Measurements from ENCODE around the gene NAXE.
"Not testable (repeated sequence)": the region's sequence is repeated elsewhere in the genome, so short reads cannot be mapped to it uniquely, and the experiment has no call there.

Gene NAXE

DNA sequence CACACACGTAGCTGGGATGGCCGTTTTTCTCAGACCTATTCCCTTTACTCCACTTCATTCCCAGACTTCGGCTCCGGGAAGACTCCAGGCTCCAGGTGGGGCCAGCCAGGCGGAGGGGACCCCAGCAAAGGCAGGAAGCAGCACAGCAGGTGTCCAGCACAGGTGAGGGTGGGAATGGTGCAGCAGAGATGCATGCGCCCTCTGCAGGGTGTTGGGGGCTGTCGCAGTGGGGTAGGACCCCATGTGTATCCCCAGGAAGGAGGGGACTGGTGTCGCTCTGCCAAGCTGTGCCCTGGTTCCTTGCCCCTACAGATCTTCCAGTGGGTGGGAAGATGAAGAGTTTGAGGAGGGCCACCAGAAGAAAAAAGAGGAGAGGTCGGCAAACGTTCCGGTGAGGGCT, 6.8 kb upstream of the NAXE start:
- H3K4me2 ChIP-seq (ENCODE audit: low read length): peak overlapping the region; percentile 17; the same call in 1 of the 2 replicates
- H3K79me2 ChIP-seq (ENCODE audit: control insufficient read depth, low read length): no peaks in the 10 kb centered on the region
- no peaks in the 10 kb centered on the region for H3K27me3 ChIP-seq (ENCODE audit: control insufficient read depth, low read length)
- H3K9me3 ChIP-seq (ENCODE audit: control insufficient read depth, insufficient read depth, low read length): no peaks in the 10 kb centered on the region
- H3K36me3 ChIP-seq (ENCODE audit: control insufficient read depth, low read length): no peaks in the 10 kb centered on the region
- H3K27ac ChIP-seq (ENCODE audit: low read depth, low read length): no peak overlapping the region
- H3K4me1 ChIP-seq (ENCODE audit: control insufficient read depth, low read length): peaks cover 30% of the 10 kb centered on the region
- H3K9me2 ChIP-seq (replicated peaks; ENCODE audit: control insufficient read depth, low read length): no peaks in the 10 kb centered on the region
- H3K4me3 ChIP-seq (ENCODE audit: low read length): no peak overlapping the region
- H4K20me1 ChIP-seq (ENCODE audit: control insufficient read depth, insufficient read depth, low read depth, low read length): no peaks in the 10 kb centered on the region
- TF ChIP-seq CTCF (IDR thresholded peaks at IDR 0.05; ENCODE audit: low read depth, low read length, poor library complexity, severe bottlenecking): peak; percentile 92
- no peak for TF ChIP-seq EZH2phosphoT487 (IDR thresholded peaks at IDR 0.05; ENCODE audit: borderline replicate concordance, low read length)
- 0 out of 2 replicates have a peak, but pooled peaks cover 2% of the 10 kb centered on the region for H3F3A ChIP-seq (ENCODE audit: control insufficient read depth, insufficient read depth)

DNA sequence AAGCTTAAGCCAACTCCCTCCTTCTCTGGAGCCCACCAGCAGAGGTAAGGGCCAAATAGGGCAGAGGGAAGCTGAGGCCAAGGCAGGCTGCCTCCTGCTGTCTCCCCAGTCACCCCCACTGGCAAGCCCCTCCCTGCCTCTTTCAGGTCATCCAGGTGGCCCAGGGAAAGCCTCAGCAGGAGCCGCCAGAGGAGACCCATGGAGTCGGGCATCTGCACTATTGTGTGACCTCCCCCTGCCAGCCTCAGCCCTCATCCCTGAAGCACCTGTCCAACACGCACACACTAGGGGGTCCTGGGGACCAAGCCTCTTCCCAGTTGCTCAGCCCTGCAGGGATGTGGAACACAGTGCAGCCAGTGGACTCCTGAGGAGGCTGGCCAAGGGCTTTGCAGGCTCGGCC, 5.3 kb upstream of the NAXE start:
- H3K27me3 ChIP-seq (ENCODE audit: control insufficient read depth, low read length): no peaks in the 10 kb centered on the region
- no peak overlapping the region for H3K4me2 ChIP-seq (ENCODE audit: low read length)
- peaks cover 2% of the 10 kb centered on the region for H3K79me2 ChIP-seq (ENCODE audit: control insufficient read depth, low read length)
- H3K9me3 ChIP-seq (ENCODE audit: control insufficient read depth, insufficient read depth, low read length): no peaks in the 10 kb centered on the region
- no peak overlapping the region for H3K4me3 ChIP-seq (ENCODE audit: low read length)
- no peak overlapping the region for H3K27ac ChIP-seq (ENCODE audit: low read depth, low read length)
- no peaks in the 10 kb centered on the region for H4K20me1 ChIP-seq (ENCODE audit: control insufficient read depth, insufficient read depth, low read depth, low read length)
- peaks cover 38% of the 10 kb centered on the region for H3K4me1 ChIP-seq (ENCODE audit: control insufficient read depth, low read length)
- no peaks in the 10 kb centered on the region for H3K36me3 ChIP-seq (ENCODE audit: control insufficient read depth, low read length)
- H3F3A ChIP-seq (ENCODE audit: control insufficient read depth, insufficient read depth): 0 out of 2 replicates have a peak, but pooled peaks cover 2% of the 10 kb centered on the region
- TF ChIP-seq EZH2phosphoT487 (IDR thresholded peaks at IDR 0.05; ENCODE audit: borderline replicate concordance, low read length) (no peak), CTCF (IDR thresholded peaks at IDR 0.05; ENCODE audit: low read depth, low read length, poor library complexity, severe bottlenecking) (no peak)
- H3K9me2 ChIP-seq (replicated peaks; ENCODE audit: control insufficient read depth, low read length): no peaks in the 10 kb centered on the region

DNA sequence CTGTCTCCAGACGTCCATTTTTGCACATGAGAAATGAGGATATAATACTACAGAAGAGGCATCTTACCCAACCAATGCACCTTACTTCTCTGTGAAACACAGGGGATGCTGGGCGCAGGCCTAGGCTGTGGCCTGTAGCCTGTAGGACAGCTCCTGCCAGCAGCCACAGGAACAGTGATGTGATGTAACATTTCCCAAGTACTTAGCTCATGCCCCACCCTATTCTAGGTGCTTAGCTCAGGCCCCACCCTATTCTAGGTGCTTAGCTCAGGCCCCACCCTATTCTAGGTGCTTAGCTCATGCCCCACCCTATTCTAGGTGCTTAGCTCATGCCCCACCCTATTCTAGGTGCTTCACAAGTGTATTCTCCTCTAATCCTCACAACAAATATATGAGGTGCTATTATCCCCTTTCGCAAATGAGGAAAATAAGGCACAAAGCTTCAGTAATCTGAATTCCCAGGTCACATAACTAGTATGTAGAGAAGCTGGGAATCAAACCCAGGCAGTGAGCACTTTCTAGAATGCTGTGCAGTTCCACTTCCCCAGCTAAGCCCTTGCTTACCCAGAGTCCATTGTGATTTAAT, 4.6 kb upstream of the NAXE start:
- Histone ChIP-seq H3K36me3 (ENCODE audit: control insufficient read depth, low read length) (peaks cover 3% of the 10 kb centered on the region), H3K4me1 (ENCODE audit: control insufficient read depth, low read length) (peaks cover 34% of the 10 kb centered on the region), H4K20me1 (ENCODE audit: control insufficient read depth, insufficient read depth, low read depth, low read length) (no peaks in the 10 kb centered on the region), H3K27me3 (ENCODE audit: control insufficient read depth, low read length) (no peaks in the 10 kb centered on the region), H3K9me3 (ENCODE audit: control insufficient read depth, insufficient read depth, low read length) (no peaks in the 10 kb centered on the region), H3K4me3 (ENCODE audit: low read length) (no peak overlapping the region), H3K4me2 (ENCODE audit: low read length) (no peak overlapping the region), H3K79me2 (ENCODE audit: control insufficient read depth, low read length) (peaks cover 7% of the 10 kb centered on the region), H3F3A (ENCODE audit: control insufficient read depth, insufficient read depth) (0 out of 2 replicates have a peak, but pooled peaks cover 2% of the 10 kb centered on the region), H3K27ac (ENCODE audit: low read depth, low read length) (no peak overlapping the region), H3K9me2 (replicated peaks; ENCODE audit: control insufficient read depth, low read length) (no peaks in the 10 kb centered on the region)
- TF ChIP-seq CTCF (IDR thresholded peaks at IDR 0.05; ENCODE audit: low read depth, low read length, poor library complexity, severe bottlenecking): no peak
- no peak for TF ChIP-seq EZH2phosphoT487 (IDR thresholded peaks at IDR 0.05; ENCODE audit: borderline replicate concordance, low read length)

DNA sequence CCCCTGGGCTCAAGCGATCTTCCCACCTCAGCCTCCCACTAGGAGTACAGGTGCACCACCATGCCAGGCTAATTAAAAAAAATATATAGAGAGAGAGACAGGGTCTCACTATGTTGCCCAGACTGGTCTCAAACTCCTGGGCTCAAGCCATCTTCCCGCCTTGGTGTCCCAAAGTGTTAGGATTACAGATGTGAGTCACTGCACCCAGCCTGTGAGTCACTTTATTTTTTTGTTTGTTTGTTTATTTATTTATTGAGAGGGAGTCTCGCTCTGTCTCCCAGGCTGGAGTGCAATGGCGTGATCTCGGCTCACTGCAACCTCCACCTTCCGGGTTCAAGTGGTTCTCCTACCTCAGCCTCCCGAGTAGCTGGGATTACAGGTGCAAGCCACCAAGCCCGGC, 3.6 kb upstream of the NAXE start:
- not testable (repeated sequence) for H3K27ac ChIP-seq (ENCODE audit: low read depth, low read length); H3F3A ChIP-seq (ENCODE audit: control insufficient read depth, insufficient read depth); H3K4me2 ChIP-seq (ENCODE audit: low read length); H3K4me3 ChIP-seq (ENCODE audit: low read length); H4K20me1 ChIP-seq (ENCODE audit: control insufficient read depth, insufficient read depth, low read depth, low read length); H3K9me3 ChIP-seq (ENCODE audit: control insufficient read depth, insufficient read depth, low read length); H3K9me2 ChIP-seq (replicated peaks; ENCODE audit: control insufficient read depth, low read length); H3K27me3 ChIP-seq (ENCODE audit: control insufficient read depth, low read length)
- H3K4me1 ChIP-seq (ENCODE audit: control insufficient read depth, low read length): peaks cover 35% of the 10 kb centered on the region
- peaks cover 16% of the 10 kb centered on the region for H3K79me2 ChIP-seq (ENCODE audit: control insufficient read depth, low read length)
- peaks cover 13% of the 10 kb centered on the region for H3K36me3 ChIP-seq (ENCODE audit: control insufficient read depth, low read length)

Measured in DOHH2 (cell line).